K562 (cell line): ENCODE data around the gene ARF4. TPM values are rescaled to one million over a fixed set of nuclear protein-coding genes. Genes with fewer than 3 reads are reported as not detected.
A peak's percentile ranks its signal among the peaks of the same experiment; 100 is the strongest.

Experiments
- AFF1 ChIP-seq, 2 experiments: fragments of 450-650 bp; IDR thresholded peaks; 2 replicates each; pipeline ENCODE4 v1.6.1; 2018; ENCODE audit warnings: mild to moderate bottlenecking in 2 of 2, low read depth in 1 of 2; ENCODE audit not compliant: partially characterized antibody in 2 of 2
- C11orf30 ChIP-seq: fragments of 450-650 bp; IDR thresholded peaks from 2 replicates; pipeline ENCODE4 v1.6.1; 2016; ENCODE audit warnings: low read depth, mild to moderate bottlenecking
- DPF2 ChIP-seq: fragments of 450-650 bp; IDR thresholded peaks from 2 replicates; pipeline ENCODE4 v1.6.1; 2016
- FOXM1 ChIP-seq, 2 experiments: fragments of 450-650 bp in 1 of 2; sonication (generic) in 1 of 2; formaldehyde crosslinking in 1 of 2; IDR thresholded peaks; 2 replicates each; pipeline versions ENCODE4 v1.6.1 to v1.9.0; 2017 to 2022; ENCODE audit warnings: low read depth in 2 of 2, mild to moderate bottlenecking in 2 of 2, missing genetic modification reagents in 1 of 2, moderate library complexity in 1 of 2
- IRF2 ChIP-seq: sonication (generic); formaldehyde crosslinking; IDR thresholded peaks from 2 replicates; pipeline ENCODE4 v1.8.1; 2022; ENCODE audit warnings: mild to moderate bottlenecking, missing genetic modification reagents
- KDM5B ChIP-seq: fragments of 200-600 bp; sonication (generic); IDR thresholded peaks from 2 replicates; pipeline ENCODE4 v1.6.1; 2012; ENCODE audit warnings: low read depth, mild to moderate bottlenecking, moderate library complexity, low read length, control low read depth, inconsistent platforms; ENCODE audit not compliant: insufficient replicate concordance
- KLF1 ChIP-seq: fragments of 450-650 bp; IDR thresholded peaks from 2 replicates; pipeline ENCODE4 v1.6.1; 2016; ENCODE audit warnings: missing genetic modification characterization, missing compliant biosample characterization
- MEF2D ChIP-seq: conservative IDR thresholded peaks from 2 replicates; pipeline ENCODE4 v1.6.1; 2016; ENCODE audit warnings: low read depth, missing genetic modification characterization, missing compliant biosample characterization
- RBBP5 ChIP-seq: fragments of 200-600 bp; sonication (generic); IDR thresholded peaks from 2 replicates; pipeline ENCODE4 v1.6.1; 2012; ENCODE audit warnings: borderline replicate concordance, mild to moderate bottlenecking, low read length, control low read depth, inconsistent platforms; ENCODE audit not compliant: insufficient read depth, poor library complexity, severe bottlenecking
- SMARCE1 ChIP-seq: fragments of 450-650 bp; IDR thresholded peaks from 2 replicates; pipeline ENCODE4 v1.7.1; 2016; ENCODE audit warnings: mild to moderate bottlenecking
- STAG1 ChIP-seq: sonication (generic); formaldehyde crosslinking; IDR thresholded peaks from 2 replicates; pipeline ENCODE4 v1.5.0; 2020; ENCODE audit warnings: missing genetic modification reagents, borderline replicate concordance
- STAT5B ChIP-seq: fragments of 250-450 bp; sonication (Bioruptor Pico); IDR thresholded peaks from 2 replicates; pipeline ENCODE4 v1.8.0; 2021; ENCODE audit warnings: mild to moderate bottlenecking, inconsistent platforms
- SUPT5H ChIP-seq: fragments of 450-650 bp; IDR thresholded peaks from 2 replicates; pipeline ENCODE4 v1.6.1; 2016
- TCF7 ChIP-seq: sonication (generic); IDR thresholded peaks from 2 replicates; pipeline ENCODE4 v1.6.1; 2016; ENCODE audit warnings: antibody characterized with exemption, borderline replicate concordance
- ZFX ChIP-seq: sonication (generic); formaldehyde crosslinking; IDR thresholded peaks from 2 replicates; pipeline ENCODE4 v1.8.0; 2022; ENCODE audit warnings: mild to moderate bottlenecking, missing genetic modification reagents, moderate library complexity
- ZNF212 ChIP-seq: fragments of 450-650 bp; formaldehyde crosslinking; IDR thresholded peaks from 2 replicates; pipeline ENCODE4 v1.4.0; 2020; ENCODE audit warnings: mild to moderate bottlenecking
- ZNF589 ChIP-seq: fragments of 200-800 bp; sonication (Bioruptor generic); IDR thresholded peaks from 2 replicates; pipeline ENCODE4 v1.6.1; 2016; ENCODE audit warnings: low read depth, missing genetic modification characterization, missing compliant biosample characterization
- polyA plus RNA-seq, 8 experiments: library from polyadenylated mRNA; depleted of rRNA in 4 of 8; stranded (reverse) in 5 of 8; unstranded in 3 of 8; fragments of >200 nt; fragmentation: Nextera tagmentation in 2 of 8; fragmentation: Illumina TruSeq in 1 of 8; extraction: Ambion mirVana in 2 of 8; extraction: Trizol in 1 of 8; gene quantifications; 2 replicates each; pipeline versions ENCODE4 v1.2.1 to v1.2.3, GENCODE V29; 2011 to 2014; ENCODE audit warnings: inconsistent platforms in 1 of 8, missing spikeins in 1 of 8
- total RNA-seq, 7 experiments: library from RNA; depleted of rRNA in 6 of 7; stranded (reverse); fragments of >200 nt in 6 of 7; fragmentation: Illumina TruSeq in 2 of 7; extraction: Trizol in 2 of 7; gene quantifications; 2 replicates each; pipeline versions ENCODE4 v1.2.1 to v1.2.3, GENCODE V29; 2011 to 2021; ENCODE audit warnings: low replicate concordance in 1 of 7
- TF ChIP-seq, protein P1 (sequence below): fragments of 450-650 bp; conservative IDR thresholded peaks from 2 replicates; pipeline ENCODE4 v1.6.1; 2016; ENCODE audit warnings: missing genetic modification characterization, low read depth, mild to moderate bottlenecking, missing compliant biosample characterization, moderate library complexity
- TF ChIP-seq, protein P2 (sequence below), 2 experiments: fragments of 200-800 bp in 1 of 2; sonication (Bioruptor generic) in 1 of 2; sonication (generic) in 1 of 2; formaldehyde crosslinking in 1 of 2; IDR thresholded peaks in 1 of 2; conservative IDR thresholded peaks in 1 of 2; 2 replicates each; pipeline versions ENCODE4 v1.5.0 to v1.6.1; 2016 to 2020; ENCODE audit warnings: missing compliant biosample characterization in 1 of 2, missing genetic modification characterization in 1 of 2, missing genetic modification reagents in 1 of 2

The ARF4 gene
- total and polyA plus RNA-seq, 9 of the 15 experiments (the other 6 are each of a cell fraction or from before 2014, with no cell fraction given) = 41.1 to 273 (median 83.8) TPM

- TF ChIP-seq RBBP5 = peak; percentile 53
- TF ChIP-seq, protein P1, sequence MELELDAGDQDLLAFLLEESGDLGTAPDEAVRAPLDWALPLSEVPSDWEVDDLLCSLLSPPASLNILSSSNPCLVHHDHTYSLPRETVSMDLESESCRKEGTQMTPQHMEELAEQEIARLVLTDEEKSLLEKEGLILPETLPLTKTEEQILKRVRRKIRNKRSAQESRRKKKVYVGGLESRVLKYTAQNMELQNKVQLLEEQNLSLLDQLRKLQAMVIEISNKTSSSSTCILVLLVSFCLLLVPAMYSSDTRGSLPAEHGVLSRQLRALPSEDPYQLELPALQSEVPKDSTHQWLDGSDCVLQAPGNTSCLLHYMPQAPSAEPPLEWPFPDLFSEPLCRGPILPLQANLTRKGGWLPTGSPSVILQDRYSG (tag) = peak; percentile 78
- no peak; the same call in 1 of the 2 replicates for TF ChIP-seq ZNF589 (CRISPR knock-in tag)
- TF ChIP-seq STAG1 (CRISPR knock-in tag) = no peak
- TF ChIP-seq KDM5B = peak; percentile 95
- TF ChIP-seq ZNF212 (CRISPR knock-in tag) = no peak
- TF ChIP-seq KLF1 (tag) = no peak; the same call in none of the 2 replicates
- no peak for TF ChIP-seq SMARCE1
- peak in 1 of 2 experiments; percentile 89 for TF ChIP-seq AFF1 (IDR thresholded peaks at IDR 0.05; ENCODE audit: low read depth in 1 of 2, partially characterized antibody in 2 of 2)
- TF ChIP-seq STAT5B (CRISPR knock-in tag) = no peak
- TF ChIP-seq TCF7 = no peak
- peak; percentile 94 for TF ChIP-seq SUPT5H
- TF ChIP-seq MEF2D = 0 out of 2 replicates have a peak, but pooled peaks have one; percentile 21
- no peak for TF ChIP-seq IRF2
- TF ChIP-seq, protein P2, sequence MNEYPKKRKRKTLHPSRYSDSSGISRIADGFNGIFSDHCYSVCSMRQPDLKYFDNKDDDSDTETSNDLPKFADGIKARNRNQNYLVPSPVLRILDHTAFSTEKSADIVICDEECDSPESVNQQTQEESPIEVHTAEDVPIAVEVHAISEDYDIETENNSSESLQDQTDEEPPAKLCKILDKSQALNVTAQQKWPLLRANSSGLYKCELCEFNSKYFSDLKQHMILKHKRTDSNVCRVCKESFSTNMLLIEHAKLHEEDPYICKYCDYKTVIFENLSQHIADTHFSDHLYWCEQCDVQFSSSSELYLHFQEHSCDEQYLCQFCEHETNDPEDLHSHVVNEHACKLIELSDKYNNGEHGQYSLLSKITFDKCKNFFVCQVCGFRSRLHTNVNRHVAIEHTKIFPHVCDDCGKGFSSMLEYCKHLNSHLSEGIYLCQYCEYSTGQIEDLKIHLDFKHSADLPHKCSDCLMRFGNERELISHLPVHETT (CRISPR knock-in tag; conservative IDR thresholded peaks at IDR 0.05 in 1 of 2, IDR thresholded peaks at IDR 0.05 in 1 of 2) = peak in 1 of 2 experiments; percentile 51; a peak in 1 of 4 replicates
- peak; percentile 18; the same call in 1 of the 2 replicates for TF ChIP-seq DPF2
- peak; percentile 80 for TF ChIP-seq ZFX (CRISPR knock-in tag)
- TF ChIP-seq C11orf30 = peak; percentile 88
- TF ChIP-seq FOXM1 (IDR thresholded peaks at IDR 0.05; ENCODE audit: low read depth) = no peak
- TF ChIP-seq FOXM1 (CRISPR knock-in tag; IDR thresholded peaks at IDR 0.05; ENCODE audit: low read depth) = peak; percentile 46; the same call in 1 of the 2 replicates
Observed at GRCh38 chr3:57597127-57597923, at the start of gene ARF4 (continued).
